LNCAP (cell line): ENCODE data around the gene ATF6.

Experiments used
- CTCF ChIP-seq: fragments of 450-650 bp; IDR thresholded peaks from 2 replicates; pipeline ENCODE4 v1.5.1; 2017; ENCODE audit warnings: mild to moderate bottlenecking

Gene ATF6

GRCh38 chr1:161817176-161817730 lies 51.1 kb downstream of the ATF6 start:
- TF ChIP-seq CTCF = no peak

- TF ChIP-seq CTCF = no peak
Measured at GRCh38 chr1:161820914-161821313, 54.8 kb downstream of the ATF6 start.

- no peak for TF ChIP-seq CTCF
Measured at GRCh38 chr1:161824618-161825017, 58.5 kb downstream of the ATF6 start.

- TF ChIP-seq CTCF = no peak
Measured at GRCh38 chr1:161825831-161826230, 59.7 kb downstream of the ATF6 start.

- TF ChIP-seq CTCF = no peak
Measured at GRCh38 chr1:161826478-161826877, 60.4 kb downstream of the ATF6 start.

GRCh38 chr1:161827786-161828185 lies 61.7 kb downstream of the ATF6 start:
- no peak for TF ChIP-seq CTCF

GRCh38 chr1:161834967-161835550 lies 68.9 kb downstream of the ATF6 start:
- no peak for TF ChIP-seq CTCF

GRCh38 chr1:161836018-161836417 lies 69.9 kb downstream of the ATF6 start:
- TF ChIP-seq CTCF = no peak
